AG08396 (cell line): ENCODE measurements around the gene GTSF1L.

ENCODE experiments used
- DNase-seq: peaks from one replicate; pipeline ENCODE4 v3.0.0; 2012; ENCODE audit warnings: low spot score, mixed read lengths

Gene GTSF1L

DNA sequence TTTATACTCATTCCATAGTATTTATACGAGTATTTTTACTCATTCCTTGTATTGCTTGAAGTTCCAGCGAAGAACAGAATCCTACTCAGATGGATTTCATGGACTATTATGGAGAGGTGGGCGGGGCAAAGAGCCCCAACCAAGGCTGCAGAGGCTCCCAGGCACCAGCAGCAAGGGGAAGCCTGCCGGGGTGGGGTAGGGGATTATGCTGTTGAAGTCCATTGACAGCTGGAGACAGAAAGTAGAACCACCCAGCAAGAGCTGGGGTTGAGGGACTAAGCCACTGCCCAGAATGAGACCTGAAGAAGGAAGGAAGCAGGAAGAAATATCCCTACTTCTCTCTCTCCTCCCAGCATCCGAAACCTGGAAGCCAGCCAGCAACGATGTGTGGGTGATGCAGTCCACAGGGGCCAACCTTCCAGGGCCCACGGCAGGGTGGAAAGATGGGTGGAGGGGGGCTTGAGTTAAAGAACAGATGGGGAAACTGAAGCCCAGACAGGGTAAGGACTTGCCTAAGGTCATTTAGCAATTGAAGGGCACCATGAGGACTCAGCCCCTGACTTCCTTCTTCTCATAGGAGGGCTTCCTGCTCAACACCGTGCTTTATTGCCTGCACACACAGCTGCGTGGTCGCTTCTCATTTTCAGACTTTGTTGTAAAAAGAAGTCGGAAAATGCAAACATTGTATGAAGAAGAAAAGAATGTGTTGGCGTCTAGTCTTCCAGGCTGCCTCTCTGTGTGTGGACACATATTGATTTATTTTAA lies 18.3 kb upstream of the GTSF1L start:
- DNase-seq = no peak

DNA sequence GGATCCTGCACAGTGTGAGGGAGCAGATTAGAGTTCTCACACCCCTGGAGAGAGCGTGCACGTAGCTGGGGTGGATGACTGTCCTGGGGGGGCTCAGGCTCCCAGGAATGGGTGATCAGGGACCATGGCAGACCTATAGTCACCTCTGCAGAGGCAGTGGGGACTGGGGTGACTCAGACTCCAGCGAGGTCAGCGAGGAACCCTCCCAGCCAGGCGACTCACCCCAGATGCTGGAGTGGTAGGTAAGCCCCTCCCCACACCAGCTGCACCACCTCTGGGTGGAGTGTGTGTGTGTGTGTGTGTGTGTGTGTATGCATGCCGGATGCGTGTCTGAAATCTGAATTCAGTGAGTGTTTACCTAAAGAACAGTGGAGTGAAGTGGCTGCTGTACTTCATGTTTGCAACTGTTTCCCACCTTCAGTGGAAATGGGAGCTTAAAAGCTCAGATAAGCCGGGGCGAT lies 17.4 kb upstream of the GTSF1L start:
- DNase-seq = no peak

DNA sequence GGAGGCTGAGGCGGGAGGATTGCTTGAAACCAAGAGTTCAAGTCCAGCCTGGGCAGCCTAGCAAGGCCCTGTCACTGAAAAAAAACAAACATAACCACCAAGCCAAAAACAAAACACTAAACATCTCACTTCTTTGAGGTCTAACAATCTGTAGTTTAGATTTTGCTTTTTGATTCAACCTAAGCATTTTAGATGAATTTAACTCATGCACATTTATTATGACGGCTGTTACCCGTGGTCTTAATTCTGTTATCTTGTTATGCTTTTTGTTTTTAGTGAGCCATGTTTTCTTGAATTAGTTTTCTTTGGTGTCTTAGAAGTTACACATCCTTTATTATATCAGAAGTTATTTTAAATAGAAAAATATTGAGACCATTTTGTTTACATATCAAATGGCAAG lies 13.8 kb upstream of the GTSF1L start:
- DNase-seq = no peak

DNA sequence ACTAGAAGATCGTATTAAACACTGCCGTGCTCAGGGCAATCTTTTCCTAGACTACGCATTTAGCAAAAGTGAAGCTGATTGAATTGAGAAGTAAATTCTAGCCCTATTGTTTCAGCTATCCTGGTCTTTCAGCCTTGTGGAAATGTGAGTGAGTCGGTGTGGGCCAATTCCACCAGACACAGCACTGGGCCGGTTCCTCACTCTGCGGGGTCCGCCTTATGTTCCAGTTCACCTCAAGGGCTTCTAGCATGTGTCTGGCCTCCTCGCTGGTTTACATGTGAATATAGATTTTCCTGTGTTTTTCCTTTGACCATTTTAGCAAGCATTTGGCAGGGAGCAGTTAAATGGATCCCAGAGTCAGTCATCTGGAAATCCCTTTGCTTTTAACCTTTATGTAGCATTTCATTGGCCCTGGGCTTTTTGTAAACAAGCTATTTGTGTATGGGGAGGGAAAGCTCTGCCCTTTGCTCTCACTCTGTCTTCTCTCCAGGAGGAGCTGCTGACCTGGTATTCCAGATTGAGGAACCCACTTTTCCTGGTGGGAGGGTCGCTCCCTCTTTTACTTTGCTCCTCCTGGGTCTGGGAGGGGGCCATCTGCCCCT lies 12.4 kb upstream of the GTSF1L start:
- no peak for DNase-seq

DNA sequence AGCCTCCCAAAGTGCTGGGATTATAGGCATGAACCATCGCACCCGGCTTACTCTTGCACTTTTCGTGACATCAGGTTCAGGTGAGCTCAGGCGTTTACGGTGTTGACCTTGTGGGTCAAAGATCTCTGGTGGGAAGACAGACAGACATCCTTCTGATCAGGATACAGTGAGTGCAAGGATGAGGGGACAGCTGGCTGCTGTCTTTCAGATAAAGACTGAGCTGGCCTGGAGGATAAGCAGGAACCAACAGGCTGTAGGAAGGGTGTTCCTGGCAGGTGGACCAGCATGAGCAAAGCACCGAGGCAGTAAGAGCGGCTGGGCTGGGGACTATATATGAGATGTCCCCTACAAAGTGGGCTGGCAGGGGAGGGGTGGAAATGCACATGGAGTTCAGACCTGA lies 11.1 kb upstream of the GTSF1L start:
- no peak for DNase-seq

DNA sequence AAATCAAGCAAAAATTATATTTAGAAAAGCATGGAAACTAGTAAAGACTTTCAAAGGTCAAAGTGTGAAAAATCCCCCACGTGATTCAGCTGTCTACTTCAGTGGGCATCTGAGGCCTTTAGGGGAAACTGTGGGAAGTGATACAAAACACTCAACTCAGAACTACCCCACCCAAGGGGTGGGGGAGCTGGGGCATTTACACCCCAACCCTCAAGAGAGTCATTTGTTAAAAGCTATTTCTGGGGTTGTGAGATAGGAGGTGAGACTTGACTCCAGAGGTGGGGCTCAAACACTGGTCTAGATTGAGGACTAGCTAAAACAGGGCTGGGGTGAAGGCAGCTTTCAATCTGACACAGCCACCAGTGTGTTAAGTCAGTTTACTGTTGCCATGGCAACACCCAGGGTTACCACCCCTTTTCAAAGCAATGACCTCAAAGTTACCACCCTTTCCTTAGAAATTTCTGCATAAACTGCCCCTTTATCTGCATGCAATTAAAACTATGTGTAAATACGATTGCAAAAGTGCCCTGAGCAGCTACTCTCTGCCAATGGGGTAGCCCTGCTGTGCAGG lies 9.9 kb upstream of the GTSF1L start:
- DNase-seq = no peak

DNA sequence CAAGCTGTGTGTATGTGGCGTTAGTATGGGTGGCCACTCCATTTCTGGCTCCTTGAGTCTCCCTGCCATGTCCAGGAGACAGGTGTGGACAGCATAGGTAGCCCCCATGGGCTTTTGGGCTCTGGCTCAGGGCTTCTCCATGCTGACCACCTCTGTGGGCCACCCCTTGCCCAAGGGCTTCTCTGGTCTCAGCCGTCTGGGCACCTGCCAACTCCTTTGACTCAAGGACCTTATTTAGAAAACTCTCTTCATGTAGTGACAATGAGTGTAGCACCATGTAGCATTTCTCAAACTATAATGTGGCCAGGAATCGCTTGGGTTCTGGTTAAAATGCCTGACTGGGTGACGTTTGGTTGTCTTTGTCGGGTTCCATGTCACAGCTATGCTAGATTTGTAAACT lies 5.1 kb upstream of the GTSF1L start:
- DNase-seq = no peak

DNA sequence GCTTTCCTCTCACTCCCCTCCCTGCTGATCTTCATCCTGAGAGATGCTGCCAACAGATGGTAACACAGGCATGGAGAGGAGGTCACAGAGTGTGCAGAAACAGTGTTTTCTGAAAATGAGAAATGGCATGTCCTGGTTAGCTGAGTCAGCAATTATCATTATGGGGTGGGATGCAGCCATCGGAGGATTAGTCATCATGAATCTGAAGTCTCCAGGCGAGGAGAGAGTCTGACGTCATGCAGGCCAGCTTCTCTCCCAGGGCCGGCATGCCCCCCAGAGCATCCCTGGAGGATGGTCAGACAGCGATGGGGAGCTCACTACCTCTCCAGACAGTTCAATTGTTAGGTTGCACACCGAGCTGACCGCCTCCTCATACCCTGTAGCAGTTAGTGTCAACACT lies 4.7 kb upstream of the GTSF1L start:
- DNase-seq = no peak

DNA sequence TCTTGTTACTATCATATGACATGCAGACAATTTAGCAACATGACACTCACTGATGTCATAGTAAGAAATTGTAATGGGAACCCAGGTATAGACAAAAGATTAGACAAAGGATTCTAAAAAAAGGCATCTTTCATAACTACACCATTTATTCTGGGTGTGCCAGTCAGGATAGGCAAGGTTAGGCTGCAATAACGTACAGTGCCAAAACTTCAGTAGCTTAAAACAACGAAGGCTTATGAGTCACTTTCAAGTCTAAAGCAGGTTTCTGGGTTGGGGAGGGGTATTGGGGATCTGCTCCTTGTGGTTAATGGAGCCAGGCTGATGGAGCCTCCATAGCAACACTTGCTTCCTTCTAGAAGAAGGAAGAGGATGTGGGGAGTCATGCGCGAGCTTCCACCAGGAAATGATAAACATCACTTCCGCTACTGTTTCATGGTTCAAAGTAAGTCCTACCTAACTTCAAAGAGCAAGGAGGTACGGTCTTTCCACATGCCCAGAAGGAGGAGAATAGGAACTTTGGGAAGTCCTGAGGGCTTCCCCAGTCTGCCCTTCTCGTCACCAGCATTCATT lies 2.0 kb upstream of the GTSF1L start:
- DNase-seq = no peak

DNA sequence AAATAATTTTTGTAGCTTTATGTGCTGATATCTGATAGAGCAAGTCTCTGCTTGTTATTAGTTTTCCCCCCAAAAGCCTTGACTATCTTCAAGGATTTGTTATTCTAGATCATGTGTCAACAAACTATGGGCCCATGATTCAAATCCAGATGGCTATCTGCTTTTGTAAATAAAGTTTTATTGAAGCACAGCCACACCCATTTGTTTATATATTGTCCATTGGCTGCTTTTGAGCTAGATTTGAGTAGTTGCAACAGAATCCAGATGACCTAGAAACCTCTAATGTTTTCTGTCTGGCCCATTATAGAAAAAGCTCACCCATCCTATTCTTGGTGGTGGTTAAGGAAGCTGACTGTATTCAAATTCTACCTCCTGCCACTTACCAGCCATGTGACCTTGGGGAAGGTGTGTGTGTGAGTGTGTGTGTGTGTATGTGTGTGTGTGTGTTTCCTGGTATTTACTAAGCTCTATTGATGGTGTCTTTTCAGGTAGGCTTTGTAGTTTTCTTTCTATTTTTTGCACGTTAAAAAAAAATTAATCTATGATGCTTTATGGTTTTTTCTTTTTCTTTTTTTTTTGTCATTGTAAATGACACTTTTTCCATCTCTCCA lies 1.3 kb upstream of the GTSF1L start:
- no peak for DNase-seq

DNA sequence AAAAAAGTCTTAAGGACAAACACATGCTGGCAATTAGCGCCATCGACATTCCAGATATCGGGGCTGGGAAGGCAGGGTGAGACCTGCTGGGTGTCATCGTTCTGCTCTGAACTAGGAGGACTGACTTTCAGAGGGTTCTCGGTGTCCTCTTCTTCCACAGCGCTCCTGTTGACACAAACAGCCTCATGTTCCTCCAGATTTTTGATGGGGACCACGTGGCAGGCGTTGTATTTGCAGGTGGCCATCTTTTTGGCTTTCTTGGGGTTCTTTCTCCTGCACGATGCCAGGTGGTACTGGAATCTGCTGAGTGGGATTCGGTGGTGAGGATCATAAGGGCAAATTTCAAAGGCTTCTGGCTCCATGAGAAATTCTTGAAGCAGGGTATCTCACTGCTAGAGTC lies 469 bp downstream of the GTSF1L start:
- DNase-seq = no peak

DNA sequence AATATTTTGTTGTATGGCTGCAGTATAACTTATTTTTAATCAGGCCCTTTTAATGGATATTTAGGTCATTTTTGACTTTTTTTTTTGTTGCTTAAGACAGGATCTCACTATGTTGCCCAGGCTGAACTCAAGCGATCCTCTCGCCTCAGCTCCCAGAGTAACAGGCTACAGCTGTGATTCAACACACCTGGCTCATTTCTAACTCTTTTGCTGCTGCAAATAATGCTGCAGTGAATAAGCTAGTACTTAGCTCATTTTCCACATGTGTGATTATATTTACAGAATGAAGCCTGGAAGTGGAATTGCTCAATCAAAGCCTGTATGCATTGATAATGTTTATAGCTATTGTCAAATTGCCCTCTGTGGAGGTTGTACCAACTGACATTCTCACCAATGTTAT lies 1.1 kb downstream of the GTSF1L start:
- no peak for DNase-seq

DNA sequence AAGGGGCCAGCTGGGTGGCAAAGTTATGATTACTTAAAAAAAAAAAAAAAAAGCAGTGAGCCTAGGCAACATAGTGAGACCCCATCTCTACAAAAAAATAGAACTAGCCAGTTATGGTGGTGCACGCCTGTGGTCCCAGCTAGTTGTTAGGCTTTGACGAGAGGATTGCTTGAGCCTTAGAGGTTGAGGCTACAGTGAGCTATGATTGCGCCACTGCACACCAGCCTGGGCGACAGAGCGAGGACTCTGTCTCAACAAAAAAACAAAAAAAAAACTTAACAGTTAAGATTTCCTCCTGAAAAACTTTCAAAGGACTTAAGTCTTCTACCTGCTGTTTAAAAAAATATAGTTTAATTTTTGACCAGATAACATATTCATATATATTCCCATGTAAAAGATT lies 2.4 kb downstream of the GTSF1L start:
- no peak for DNase-seq

DNA sequence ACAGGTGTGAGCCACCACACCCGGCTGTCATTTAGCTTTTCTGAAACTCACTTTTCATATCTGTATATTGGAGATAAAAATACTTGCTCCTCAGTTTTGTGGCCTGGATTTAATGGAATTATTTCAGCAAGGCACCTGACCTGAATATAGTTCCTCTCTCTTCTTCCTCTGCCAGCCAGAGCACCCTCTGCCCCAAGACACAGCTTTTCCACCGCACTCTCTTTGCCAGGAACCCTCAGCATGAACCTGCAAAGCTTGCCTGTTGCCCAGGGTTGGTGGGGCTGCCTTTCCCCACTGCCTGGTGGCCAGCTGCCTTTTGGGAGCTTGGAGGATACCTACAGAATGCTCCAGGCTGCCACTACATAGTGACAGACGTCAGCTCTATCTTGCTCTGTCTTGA lies 3.1 kb downstream of the GTSF1L start:
- DNase-seq = no peak

DNA sequence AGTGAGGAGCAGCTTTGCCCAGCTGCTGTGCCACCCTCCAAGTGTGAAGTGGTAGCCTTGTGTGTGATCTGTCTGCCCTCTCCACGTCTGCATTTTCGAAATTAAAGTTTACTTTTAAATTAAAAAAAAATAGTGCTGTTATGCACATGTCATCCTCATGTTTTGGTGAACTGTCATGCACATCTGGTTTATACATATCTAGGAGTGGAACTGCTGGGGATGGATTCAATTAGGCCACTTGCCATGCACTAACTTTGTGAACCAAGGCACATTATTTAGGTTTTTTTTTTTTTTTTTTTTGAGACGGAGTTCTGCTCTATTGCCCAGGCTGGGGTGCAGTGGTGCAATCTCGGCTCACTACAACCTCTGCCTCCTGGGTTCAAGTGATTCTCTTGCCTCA lies 3.6 kb downstream of the GTSF1L start:
- DNase-seq = no peak

DNA sequence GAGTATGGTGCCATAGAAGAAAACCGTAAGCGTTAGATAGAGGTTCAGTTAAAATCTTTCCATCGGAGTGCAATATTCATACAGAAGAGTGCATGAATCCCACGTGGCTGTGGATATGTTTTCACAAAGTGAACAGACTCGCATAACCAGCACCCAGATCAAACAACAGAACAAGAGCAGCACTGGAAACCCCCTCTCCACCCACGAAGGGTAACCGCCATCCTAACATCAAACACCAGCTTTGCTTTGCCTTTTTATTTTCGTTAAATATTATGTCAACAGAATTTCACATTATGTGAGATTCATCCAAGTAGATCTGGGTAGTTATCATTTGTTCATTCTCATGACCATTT lies 4.7 kb downstream of the GTSF1L start:
- no peak for DNase-seq

DNA sequence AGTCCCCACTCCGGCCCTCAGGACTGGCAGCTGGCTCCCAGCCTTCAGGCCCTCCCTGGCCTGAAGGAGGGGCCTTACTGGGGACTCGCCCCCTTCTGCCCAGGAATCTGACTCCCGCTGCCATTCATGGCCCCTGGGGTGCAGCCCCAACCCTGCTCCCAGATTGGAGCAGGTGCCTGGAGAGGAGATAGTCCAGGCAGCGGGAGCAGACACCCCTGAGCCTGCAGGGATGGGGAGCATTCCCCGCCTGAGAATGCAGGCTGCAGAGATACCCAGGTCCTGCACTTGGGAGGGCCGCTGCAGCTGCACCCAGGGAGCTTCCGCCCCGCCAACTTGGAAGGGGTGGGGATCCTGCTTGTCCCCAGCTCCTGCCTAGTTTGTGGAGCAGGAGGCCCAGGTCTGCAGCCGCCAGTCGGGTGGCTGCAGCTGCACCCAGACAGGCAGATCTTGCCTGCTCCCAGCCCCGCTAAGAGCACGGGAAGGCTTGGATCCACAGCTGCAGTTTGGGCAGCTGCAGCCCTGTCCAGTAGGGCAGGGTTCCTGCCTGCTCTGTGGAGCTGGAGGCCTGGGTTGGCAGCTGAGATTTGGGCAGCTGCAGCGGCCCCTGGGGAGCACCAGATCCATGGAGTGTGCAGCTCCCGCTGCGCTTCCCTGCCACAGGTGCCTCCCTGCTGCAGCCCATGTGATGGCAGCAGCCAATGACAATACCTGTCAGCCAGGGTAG lies 5.2 kb downstream of the GTSF1L start:
- no peak for DNase-seq

DNA sequence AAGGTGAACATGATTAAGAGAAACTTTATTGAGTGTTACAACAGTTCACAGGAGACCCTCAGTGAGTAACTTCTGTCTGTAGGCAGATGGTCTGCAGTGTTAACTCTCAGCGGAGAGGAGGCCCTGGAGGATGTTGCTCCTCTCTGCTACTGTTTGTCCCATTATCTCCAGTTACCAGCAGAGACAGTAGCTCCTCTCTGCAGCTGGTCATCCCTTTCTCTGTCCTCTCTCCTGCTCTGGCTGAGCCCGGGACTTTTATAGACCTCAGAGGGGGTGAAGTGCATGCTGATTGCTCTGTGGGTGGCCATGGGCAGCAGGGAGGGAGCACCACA lies 5.7 kb downstream of the GTSF1L start:
- DNase-seq = no peak

DNA sequence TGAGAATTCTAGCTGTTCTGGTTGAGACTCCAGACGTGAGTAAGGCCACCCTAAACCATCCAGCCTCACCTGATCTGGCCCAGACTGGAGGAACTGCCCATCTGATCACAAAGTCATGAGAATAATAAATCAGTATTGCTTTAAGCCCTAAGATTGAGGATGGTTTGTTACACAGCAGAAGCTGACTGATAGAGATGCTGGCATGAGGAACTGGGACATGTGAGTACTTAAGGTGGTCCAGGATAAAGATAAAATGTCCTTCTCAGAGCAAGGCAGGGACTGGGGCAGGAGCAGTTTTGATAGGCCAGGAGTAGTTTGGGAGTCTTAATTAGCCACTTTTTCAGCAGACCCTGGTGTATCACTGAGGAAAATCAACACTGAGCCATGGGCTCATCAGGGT lies 6.8 kb downstream of the GTSF1L start:
- DNase-seq = no peak

DNA sequence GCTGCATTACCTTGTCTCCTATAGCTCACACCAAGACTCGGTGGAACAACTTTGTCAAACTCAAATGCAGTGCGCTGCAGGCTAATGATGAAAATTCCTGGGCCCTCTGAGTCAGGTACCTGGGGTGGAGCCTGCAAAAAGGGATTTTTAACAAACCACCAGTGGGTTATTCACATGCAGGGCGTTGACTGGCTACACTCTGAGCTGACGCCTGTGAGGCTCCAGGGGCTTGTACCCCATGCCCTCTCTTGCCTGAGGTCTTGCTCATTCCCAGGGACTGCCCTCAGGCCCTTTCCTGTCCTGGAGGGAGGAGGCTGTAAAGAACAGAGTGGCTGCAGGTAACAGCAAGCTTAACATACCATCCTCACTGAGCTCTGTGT lies 9.2 kb downstream of the GTSF1L start:
- no peak for DNase-seq

DNA sequence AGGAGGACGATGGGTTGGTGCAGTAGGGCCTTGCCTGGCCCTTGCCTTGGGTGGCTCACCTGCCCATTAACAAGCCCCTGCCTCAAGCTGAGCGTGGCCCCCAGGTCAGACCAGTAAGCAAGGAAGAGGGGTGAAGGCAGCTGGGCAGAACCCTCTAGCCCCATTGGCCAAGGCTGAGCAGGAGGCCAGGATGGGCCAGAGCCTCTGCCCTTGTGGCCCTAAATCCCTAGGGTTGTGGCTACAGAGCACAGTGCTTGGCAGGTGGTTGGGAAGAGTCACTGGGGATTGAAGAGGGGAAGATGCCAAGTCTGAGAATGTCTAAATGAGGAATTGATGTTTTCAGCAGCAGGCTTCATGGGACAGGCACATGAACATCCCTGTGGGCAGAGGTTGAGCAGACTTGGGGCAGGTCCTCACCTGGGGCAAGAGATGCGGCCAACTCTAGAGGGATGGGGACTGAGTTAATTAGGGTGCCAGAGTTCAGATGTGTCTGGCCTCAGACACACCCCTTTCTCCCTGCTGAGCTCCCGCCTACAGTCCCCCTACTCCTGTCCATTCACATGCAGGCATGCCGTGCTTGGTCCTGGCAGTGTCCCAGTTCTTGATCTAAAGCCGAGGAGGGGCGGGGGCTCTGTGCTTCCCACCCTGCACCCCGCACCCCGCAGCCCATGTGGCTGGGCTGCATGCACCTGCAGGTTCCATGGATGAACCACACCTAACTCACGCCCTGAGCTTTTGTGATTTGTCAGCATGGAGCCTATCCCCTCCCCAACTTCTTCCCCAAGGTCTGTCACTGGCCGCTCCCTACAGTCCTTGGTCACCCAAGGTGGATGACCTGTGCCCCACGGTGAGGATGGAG lies 9.8 kb downstream of the GTSF1L start:
- DNase-seq = no peak

DNA sequence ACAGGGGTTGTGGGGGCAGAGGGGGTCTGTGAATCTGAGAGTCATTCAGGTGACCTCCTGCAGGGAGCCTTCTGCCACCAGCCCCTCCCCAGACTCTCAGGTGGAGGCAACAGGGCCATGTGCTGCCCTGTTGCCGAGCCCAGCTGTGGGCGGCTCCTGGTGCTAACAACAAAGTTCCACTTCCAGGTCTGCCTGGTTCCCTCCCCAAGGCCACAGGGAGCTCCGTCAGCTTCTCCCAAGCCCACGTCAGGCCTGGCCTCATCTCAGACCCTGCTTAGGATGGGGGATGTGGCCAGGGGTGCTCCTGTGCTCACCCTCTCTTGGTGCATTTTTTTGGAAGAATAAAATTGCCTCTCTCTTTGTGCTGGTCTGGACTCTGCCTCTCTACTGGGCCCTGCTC lies 10.7 kb downstream of the GTSF1L start:
- DNase-seq = no peak
